HCT116 (cell line): ENCODE measurements around the gene VPS33A. TPM values are rescaled to one million over a fixed set of nuclear protein-coding genes. Genes with fewer than 3 reads are reported as not detected.

Source experiments
- ATAC-seq: fragments of 200-7000 bp; cut with Tn5 transposase; 2 replicates; pipeline ENCODE4 v1.9.1; 2020; ENCODE audit warnings: mild to moderate bottlenecking, moderate library complexity
- BruUV-seq: library from RNA; stranded (reverse); fragments of 400-500 nt; replicated peaks from 2 replicates; lab custom pipeline; 2021; lab: Mats Ljungman, UMichigan
- CTCF ChIA-PET: fragments of 300-600 bp; sonication (Branson Sonifier 250); formaldehyde crosslinking; loops from one replicate; lab custom pipeline; 2021; ENCODE audit warnings: antibody characterized with exemption; lab: Charles Lee
- POLR2A ChIA-PET: fragments of 300-600, 350-600 bp; sonication (Branson Sonifier 250); formaldehyde crosslinking; loops from one replicate; lab custom pipeline; 2021; ENCODE audit warnings: antibody characterized with exemption; lab: Charles Lee
- RAD21 ChIA-PET, 2 experiments: fragments of 300-600 bp; sonication (Branson Sonifier 250); formaldehyde crosslinking; loops; one replicate each; lab custom pipeline; 2023; ENCODE audit warnings: low total read pairs in 2 of 2; ENCODE audit not compliant: uncharacterized antibody in 2 of 2, unreplicated experiment in 2 of 2, low non-redundant PET in 1 of 2; lab: Charles Lee
- DNase-seq: peaks from one replicate; pipeline ENCODE4 v3.0.0-alpha.2; 2010; ENCODE audit warnings: low read depth, low spot score
- H2AFZ ChIP-seq: fragments of 200-600 bp; shearing (Covaris generic), sonication (generic); 2 replicates; pipeline ENCODE4 v1.6.1; 2017; ENCODE audit warnings: low read depth, mixed run types, mixed read lengths, antibody characterized with exemption, low read length; ENCODE audit not compliant: poor library complexity, severe bottlenecking
- H3K27ac ChIP-seq: 2 replicates; pipeline ENCODE4 v1.5.1; 2012; ENCODE audit warnings: low read depth, low read length
- H3K27me3 ChIP-seq: fragments of 200-600 bp; sonication (generic); 2 replicates; pipeline ENCODE4 v1.6.1; 2016; ENCODE audit warnings: mixed run types, low read length, mixed read lengths; ENCODE audit not compliant: insufficient read depth
- H3K36me3 ChIP-seq, 2 experiments: fragments of 200-500 bp in 1 of 2; fragments of 200-600 bp in 1 of 2; sonication (Bioruptor generic) in 1 of 2; sonication (generic) in 1 of 2; 2 replicates each; pipeline versions ENCODE4 v1.5.1 to v1.6.1; 2014 to 2016; ENCODE audit warnings: low read length in 2 of 2, inconsistent platforms in 1 of 2, mixed read lengths in 1 of 2, mixed run types in 1 of 2; ENCODE audit not compliant: insufficient read depth in 2 of 2, control insufficient read depth in 1 of 2
- H3K4me1 ChIP-seq, 2 experiments: fragments of 200-600 bp in 1 of 2; sonication (generic) in 1 of 2; 2 replicates each; pipeline versions ENCODE4 v1.5.1 to v1.6.1; 2012 to 2017; ENCODE audit warnings: low read length in 2 of 2, inconsistent platforms in 1 of 2, mild to moderate bottlenecking in 1 of 2, mixed read lengths in 1 of 2, mixed run types in 1 of 2, moderate library complexity in 1 of 2; ENCODE audit not compliant: insufficient read depth in 2 of 2, control insufficient read depth in 1 of 2
- H3K4me2 ChIP-seq: fragments of 200-600 bp; sonication (generic); 2 replicates; pipeline ENCODE4 v1.6.1; 2017; ENCODE audit warnings: mixed run types, low read length, mixed read lengths
- H3K4me3 ChIP-seq, 2 experiments: fragments of 200-600 bp in 1 of 2; sonication (generic) in 1 of 2; replicated peaks in 1 of 2; 2 replicates each; pipeline ENCODE4 v1.5.1; 2011 to 2016; ENCODE audit warnings: low read length in 2 of 2, control low read depth in 1 of 2, low read depth in 1 of 2, mild to moderate bottlenecking in 1 of 2, mixed read lengths in 1 of 2, mixed run types in 1 of 2
- H3K79me2 ChIP-seq: fragments of 200-600 bp; sonication (generic); 2 replicates; pipeline ENCODE4 v1.6.1; 2017; ENCODE audit warnings: mild to moderate bottlenecking, mixed run types, low read length, moderate library complexity, mixed read lengths; ENCODE audit not compliant: insufficient read depth
- H3K9ac ChIP-seq: fragments of 200-600 bp; sonication (generic); 2 replicates; pipeline ENCODE4 v1.6.1; 2016; ENCODE audit warnings: low read length, mixed read lengths
- H3K9me2 ChIP-seq: fragments of 200-600 bp; sonication (generic), shearing (Covaris generic); 2 replicates; pipeline ENCODE4 v1.6.1; 2017; ENCODE audit warnings: mixed run types, mild to moderate bottlenecking, moderate library complexity; ENCODE audit not compliant: insufficient read depth
- H3K9me3 ChIP-seq, 2 experiments: fragments of 200-500 bp in 1 of 2; fragments of 200-600 bp in 1 of 2; sonication (Bioruptor generic) in 1 of 2; sonication (generic) in 1 of 2; 2 replicates each; pipeline ENCODE4 v1.6.1; 2014 to 2017; ENCODE audit warnings: low read length in 2 of 2, mixed read lengths in 2 of 2, inconsistent platforms in 1 of 2, low read depth in 1 of 2, mild to moderate bottlenecking in 1 of 2, mixed run types in 1 of 2, moderate library complexity in 1 of 2; ENCODE audit not compliant: control insufficient read depth in 1 of 2, insufficient read depth in 1 of 2
- H4K20me1 ChIP-seq: fragments of 200-600 bp; sonication (generic), shearing (Covaris generic); 2 replicates; pipeline ENCODE4 v1.6.1; 2017; ENCODE audit warnings: mixed run types, mild to moderate bottlenecking, moderate library complexity; ENCODE audit not compliant: insufficient read depth
- ATF3 ChIP-seq: IDR thresholded peaks from 2 replicates; pipeline ENCODE4 v1.6.1; 2012
- EZH2 ChIP-seq: fragments of 200-600 bp; sonication (generic); IDR thresholded peaks from 2 replicates; pipeline ENCODE4 v1.6.1; 2017; ENCODE audit warnings: antibody characterized with exemption, mixed run types
- EZH2phosphoT487 ChIP-seq: fragments of 200-600 bp; IDR thresholded peaks from 2 replicates; pipeline ENCODE4 v1.6.1; 2018; ENCODE audit warnings: antibody characterized with exemption, borderline replicate concordance
- FOSL1 ChIP-seq: IDR thresholded peaks from 2 replicates; pipeline ENCODE4 v1.6.1; 2012; ENCODE audit warnings: low read depth
- JUND ChIP-seq: IDR thresholded peaks from 2 replicates; pipeline ENCODE4 v1.6.1; 2012
- MAX ChIP-seq: IDR thresholded peaks from 2 replicates; pipeline ENCODE4 v1.6.1; 2012
- POLR2A ChIP-seq: IDR thresholded peaks from 2 replicates; pipeline ENCODE4 v1.7.0; 2011; ENCODE audit warnings: borderline replicate concordance; ENCODE audit not compliant: insufficient read depth, insufficient read length; ENCODE audit errors: extremely low read depth
- POLR2AphosphoS5 ChIP-seq: IDR thresholded peaks from 2 replicates; pipeline ENCODE4 v1.6.1; 2011; ENCODE audit warnings: mild to moderate bottlenecking, low read depth, low read length, moderate library complexity
- SP1 ChIP-seq: IDR thresholded peaks from 2 replicates; pipeline ENCODE4 v1.6.1; 2012; ENCODE audit warnings: low read depth
- SRF ChIP-seq: IDR thresholded peaks from 2 replicates; pipeline ENCODE4 v1.6.1; 2012; ENCODE audit warnings: low read depth
- TCF7L2 ChIP-seq: IDR thresholded peaks from 2 replicates; pipeline ENCODE4 v1.7.0; 2011; ENCODE audit warnings: borderline replicate concordance, inconsistent platforms; ENCODE audit not compliant: insufficient read depth, insufficient read length; ENCODE audit errors: extremely low read depth
- ZBTB33 ChIP-seq: IDR thresholded peaks from 2 replicates; pipeline ENCODE4 v1.6.1; 2011; ENCODE audit warnings: mild to moderate bottlenecking, low read length, moderate library complexity; ENCODE audit not compliant: insufficient replicate concordance; ENCODE audit errors: extremely low read depth
- ZFX ChIP-seq: fragments of 450-650 bp; IDR thresholded peaks from 2 replicates; pipeline ENCODE4 v1.6.1; 2017
- ZNF274 ChIP-seq: fragments of 200-500 bp; sonication (Bioruptor generic); IDR thresholded peaks from 2 replicates; pipeline ENCODE4 v1.6.1; 2014; ENCODE audit warnings: mild to moderate bottlenecking, low read depth, low read length, inconsistent platforms
- intact Hi-C: fragments of 100-400 bp; cut with micrococcal nuclease; formaldehyde crosslinking; loops from 2 replicates; pipeline ENCODE4 v1.10.0; 2022
- total RNA-seq: library from RNA; stranded (reverse); gene quantifications from one replicate; pipeline ENCODE4 v1.2.1, GENCODE V29; 2021; ENCODE audit not compliant: unreplicated experiment
- TF ChIP-seq, protein P1 (sequence below), 3 experiments: fragments of 200-600 bp in 1 of 3; sonication (generic) in 1 of 3; IDR thresholded peaks in 2 of 3; conservative IDR thresholded peaks in 1 of 3; 2 replicates each; pipeline ENCODE4 v1.5.1; 2012 to 2017; ENCODE audit warnings: low read depth in 2 of 3, low read length in 2 of 3, antibody characterized with exemption in 1 of 3, borderline replicate concordance in 1 of 3, control low read depth in 1 of 3, mild to moderate bottlenecking in 1 of 3, mixed read lengths in 1 of 3, mixed run types in 1 of 3, moderate library complexity in 1 of 3; ENCODE audit not compliant: insufficient read depth in 1 of 3

Gene VPS33A
- total RNA-seq, 1 experiment from 2014 or later = 19.4 TPM

GRCh38 chr12:122266230-122266901 is at the start of gene VPS33A (continued):
- TF ChIP-seq, protein P1, sequence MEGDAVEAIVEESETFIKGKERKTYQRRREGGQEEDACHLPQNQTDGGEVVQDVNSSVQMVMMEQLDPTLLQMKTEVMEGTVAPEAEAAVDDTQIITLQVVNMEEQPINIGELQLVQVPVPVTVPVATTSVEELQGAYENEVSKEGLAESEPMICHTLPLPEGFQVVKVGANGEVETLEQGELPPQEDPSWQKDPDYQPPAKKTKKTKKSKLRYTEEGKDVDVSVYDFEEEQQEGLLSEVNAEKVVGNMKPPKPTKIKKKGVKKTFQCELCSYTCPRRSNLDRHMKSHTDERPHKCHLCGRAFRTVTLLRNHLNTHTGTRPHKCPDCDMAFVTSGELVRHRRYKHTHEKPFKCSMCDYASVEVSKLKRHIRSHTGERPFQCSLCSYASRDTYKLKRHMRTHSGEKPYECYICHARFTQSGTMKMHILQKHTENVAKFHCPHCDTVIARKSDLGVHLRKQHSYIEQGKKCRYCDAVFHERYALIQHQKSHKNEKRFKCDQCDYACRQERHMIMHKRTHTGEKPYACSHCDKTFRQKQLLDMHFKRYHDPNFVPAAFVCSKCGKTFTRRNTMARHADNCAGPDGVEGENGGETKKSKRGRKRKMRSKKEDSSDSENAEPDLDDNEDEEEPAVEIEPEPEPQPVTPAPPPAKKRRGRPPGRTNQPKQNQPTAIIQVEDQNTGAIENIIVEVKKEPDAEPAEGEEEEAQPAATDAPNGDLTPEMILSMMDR (IDR thresholded peaks at IDR 0.05 in 2 of 3, conservative IDR thresholded peaks at IDR 0.05 in 1 of 3; ENCODE audit: borderline replicate concordance in 1 of 3, insufficient read depth in 1 of 3, low read depth in 2 of 3, low read length in 2 of 3) = no peak
- TF ChIP-seq POLR2AphosphoS5 = peak; percentile 85

GRCh38 chr12:122312926-122313325 is 46.6 kb upstream of the VPS33A start:
- Histone ChIP-seq H3K36me3 (peaks cover 5 to 10% of the 10 kb centered on the region in 2 experiments; a peak in 3 of 4 replicates), H3K27ac (no peak overlapping the region), H3K79me2 (no peaks in the 10 kb centered on the region), H4K20me1 (no peaks in the 10 kb centered on the region), H3K4me2 (no peak overlapping the region), H3K9me3 (no peaks in the 10 kb centered on the region), H3K4me1 (no peaks in the 10 kb centered on the region), H3K9ac (no peak overlapping the region), H3K9me2 (no peaks in the 10 kb centered on the region), H3K4me3 (no peak overlapping the region), H3K27me3 (no peaks in the 10 kb centered on the region), H2AFZ (no peak overlapping the region)
- DNase-seq = no peak
- CTCF ChIA-PET = no interaction called here
- RAD21 ChIA-PET = no interaction called here
- BruUV-seq = no TSS peak
- no peak for TF ChIP-seq SRF
- TF ChIP-seq ZNF274 = no peak
- TF ChIP-seq TCF7L2 = no peak
- no peak for TF ChIP-seq POLR2A
- TF ChIP-seq EZH2 = no peak
- no peak for TF ChIP-seq MAX
- no peak for TF ChIP-seq POLR2AphosphoS5
- TF ChIP-seq ATF3 = no peak
- no peak for TF ChIP-seq ZFX
- TF ChIP-seq SP1 = no peak
- TF ChIP-seq EZH2phosphoT487 = no peak
- TF ChIP-seq FOSL1 = no peak
- no peak for TF ChIP-seq ZBTB33
- TF ChIP-seq JUND = no peak
- POLR2A ChIA-PET = no interaction called here
- intact Hi-C loops = no loop called here
- no peak for ATAC-seq
